HG03097 (cell line): ENCODE data around the gene WWOX.

Source experiments
- ATAC-seq: cut with Tn5 transposase; IDR thresholded peaks from one replicate; pipeline ENCODE4 v1.9.1; 2021; ENCODE audit not compliant: unreplicated experiment, low FRiP score

WWOX gene

GRCh38 chr16:78425281-78425680 is 325.8 kb downstream of the WWOX start:
- ATAC-seq = no peak

GRCh38 chr16:78425891-78426510 is 326.5 kb downstream of the WWOX start:
- ATAC-seq = no peak

- no peak for ATAC-seq
Measured at GRCh38 chr16:78428193-78428592, 328.7 kb downstream of the WWOX start.

GRCh38 chr16:78430281-78430680 is 330.8 kb downstream of the WWOX start:
- ATAC-seq = no peak

- ATAC-seq = no peak
Measured at GRCh38 chr16:78431004-78431670, 331.7 kb downstream of the WWOX start.

- ATAC-seq = no peak
Measured at GRCh38 chr16:78431701-78432100, 332.2 kb downstream of the WWOX start.

GRCh38 chr16:78432451-78432850 is 333.0 kb downstream of the WWOX start:
- no peak for ATAC-seq

GRCh38 chr16:78433116-78433515 is 333.7 kb downstream of the WWOX start:
- no peak for ATAC-seq

- ATAC-seq = no peak
Measured at GRCh38 chr16:78434401-78434800, 334.9 kb downstream of the WWOX start.

GRCh38 chr16:78435260-78435659 is 335.8 kb downstream of the WWOX start:
- no peak for ATAC-seq

- ATAC-seq = no peak
Measured at GRCh38 chr16:78436023-78436422, 336.6 kb downstream of the WWOX start.

GRCh38 chr16:78436846-78437245 is 337.4 kb downstream of the WWOX start:
- ATAC-seq = no peak

GRCh38 chr16:78437352-78437968 is 338.0 kb downstream of the WWOX start:
- ATAC-seq = no peak

- ATAC-seq = no peak
Measured at GRCh38 chr16:78438219-78438618, 338.8 kb downstream of the WWOX start.

GRCh38 chr16:78438632-78439031 is 339.2 kb downstream of the WWOX start:
- ATAC-seq = no peak

GRCh38 chr16:78439646-78440045 is 340.2 kb downstream of the WWOX start:
- ATAC-seq = no peak

- ATAC-seq = no peak
Measured at GRCh38 chr16:78441298-78441697, 341.8 kb downstream of the WWOX start.

GRCh38 chr16:78443542-78444364 is 344.3 kb downstream of the WWOX start:
- no peak for ATAC-seq

- no peak for ATAC-seq
Measured at GRCh38 chr16:78445818-78446217, 346.4 kb downstream of the WWOX start.

- no peak for ATAC-seq
Measured at GRCh38 chr16:78446486-78446885, 347.0 kb downstream of the WWOX start.

- no peak for ATAC-seq
Measured at GRCh38 chr16:78446992-78447563, 347.6 kb downstream of the WWOX start.
